ENCODE measurements around the gene PRSS1. TPM values are rescaled to one million over a fixed set of nuclear protein-coding genes. Genes with fewer than 3 reads are reported as not detected.

PRSS1 gene
- total RNA-seq, 1 donor from 2014 or later: not detected

GRCh38 chr7:142718313-142718712 lies 31.0 kb upstream of the PRSS1 start:
- TF ChIP-seq CTCF (IDR thresholded peaks at IDR 0.05; ENCODE audit: unreplicated experiment): no peak
- Mint-ChIP-seq H3K27me3 (ENCODE audit: low read depth) (peaks cover 3% of the 10 kb centered on the region), H3K4me1 (no peaks in the 10 kb centered on the region), H3K9me3 (no peaks in the 10 kb centered on the region), H3K36me3 (no peaks in the 10 kb centered on the region), H3K27ac (no peak overlapping the region), H3K4me3 (no peak overlapping the region)
- DNase-seq (ENCODE audit: low spot score in 2 of 2, unreplicated experiment in 2 of 2): no peak

GRCh38 chr7:142720172-142720773 lies 29.0 kb upstream of the PRSS1 start:
- H3K27ac Mint-ChIP-seq: no peak overlapping the region
- H3K36me3 Mint-ChIP-seq: no peaks in the 10 kb centered on the region
- H3K4me3 Mint-ChIP-seq: no peak overlapping the region
- H3K27me3 Mint-ChIP-seq (ENCODE audit: low read depth): no peaks in the 10 kb centered on the region
- DNase-seq (ENCODE audit: low spot score in 2 of 2, unreplicated experiment in 2 of 2): no peak
- H3K9me3 Mint-ChIP-seq: no peaks in the 10 kb centered on the region
- H3K4me1 Mint-ChIP-seq: no peaks in the 10 kb centered on the region
- no peak for TF ChIP-seq CTCF (IDR thresholded peaks at IDR 0.05; ENCODE audit: unreplicated experiment)

- Mint-ChIP-seq H3K9me3 (no peaks in the 10 kb centered on the region), H3K4me3 (no peak overlapping the region), H3K27ac (no peak overlapping the region), H3K27me3 (ENCODE audit: low read depth) (no peaks in the 10 kb centered on the region), H3K4me1 (no peaks in the 10 kb centered on the region), H3K36me3 (no peaks in the 10 kb centered on the region)
- DNase-seq (ENCODE audit: low spot score in 2 of 2, unreplicated experiment in 2 of 2): no peak
- TF ChIP-seq CTCF (IDR thresholded peaks at IDR 0.05; ENCODE audit: unreplicated experiment): no peak
Measured at GRCh38 chr7:142720986-142721385, 28.3 kb upstream of the PRSS1 start.

GRCh38 chr7:142722248-142722794 lies 27.0 kb upstream of the PRSS1 start:
- Mint-ChIP-seq H3K27me3 (ENCODE audit: low read depth) (no peaks in the 10 kb centered on the region), H3K4me3 (no peak overlapping the region), H3K4me1 (no peaks in the 10 kb centered on the region), H3K36me3 (no peaks in the 10 kb centered on the region), H3K27ac (no peak overlapping the region), H3K9me3 (no peaks in the 10 kb centered on the region)
- no peak for TF ChIP-seq CTCF (IDR thresholded peaks at IDR 0.05; ENCODE audit: unreplicated experiment)
- no peak for DNase-seq (ENCODE audit: low spot score in 2 of 2, unreplicated experiment in 2 of 2)

- Mint-ChIP-seq H3K27ac (no peak overlapping the region), H3K9me3 (peaks cover 10% of the 10 kb centered on the region), H3K27me3 (ENCODE audit: low read depth) (peaks cover 3% of the 10 kb centered on the region), H3K4me1 (no peaks in the 10 kb centered on the region), H3K36me3 (no peaks in the 10 kb centered on the region), H3K4me3 (no peak overlapping the region)
- no peak for DNase-seq (ENCODE audit: low spot score in 2 of 2, unreplicated experiment in 2 of 2)
- no peak for TF ChIP-seq CTCF (IDR thresholded peaks at IDR 0.05; ENCODE audit: unreplicated experiment)
Measured at GRCh38 chr7:142733271-142733670, 16.0 kb upstream of the PRSS1 start.
